Pancreas (tissue), 10 donors: Measurements from ENCODE around the gene ENO4. TPM values are rescaled to one million over a fixed set of nuclear protein-coding genes. Genes with fewer than 3 reads are reported as not detected.

Experiments
- ATAC-seq, 4 donors: fragments of 200-7000 bp; cut with Tn5 transposase; one replicate each; pipeline versions ENCODE4 v1.8.0 to v1.9.1; 2020; ENCODE audit warnings: mild to moderate bottlenecking in 4 of 4, moderate library complexity in 4 of 4
- DNase-seq, 6 donors: peaks; one replicate each; pipeline ENCODE4 v3.0.0-alpha.2; 2020
- FAIRE-seq: peaks from 2 replicates; lab custom pipeline; 2012; peaks lifted over from hg19 to GRCh38; lab: Jason Lieb, UNC
- H3K27ac ChIP-seq, 4 donors: fragments of 200-600 bp; sonication (generic); 1 replicate in 3 of 4; 2 replicates in 1 of 4; pipeline versions ENCODE4 v1.5.0 to v1.8.0; 2020
- H3K27me3 ChIP-seq, 4 donors: fragments of 200-600 bp; one replicate each; pipeline ENCODE4 v1.8.0; 2021
- H3K36me3 ChIP-seq, 3 donors: fragments of 200-600 bp; sonication (generic) in 1 of 3; one replicate each; pipeline versions ENCODE4 v1.5.0 to v1.8.0; 2020 to 2021
- H3K4me1 ChIP-seq, 3 donors: fragments of 200-600 bp; one replicate each; pipeline ENCODE4 v1.8.0; 2021
- H3K4me3 ChIP-seq, 4 donors: fragments of 200-600 bp; sonication (generic) in 2 of 4; one replicate each; pipeline versions ENCODE4 v1.5.0 to v1.8.0; 2020 to 2021
- H3K9me3 ChIP-seq, 4 donors: fragments of 200-600 bp; one replicate each; pipeline ENCODE4 v1.8.0; 2021
- CTCF ChIP-seq, 4 donors: fragments of 200-600 bp; sonication (generic) in 3 of 4; IDR thresholded peaks; one replicate each; pipeline versions ENCODE4 v1.5.0 to v1.8.0; 2021; ENCODE audit warnings: antibody characterized with exemption in 4 of 4
- WGBS, 2 donors: extraction: QIAGEN DNeasy Blood & Tissue Kit; methylation state at CpG; one replicate each; pipeline ENCODE4 v1.1.7; 2013; 5-methylcytosine and 5-hydroxymethylcytosine counted together
- intact Hi-C, 3 donors: fragments of 100-400 bp; cut with DNase I; formaldehyde crosslinking; loops; one replicate each; pipeline versions ENCODE4 v1.11.1 to v1.14.2; 2022
- polyA plus RNA-seq, 2 donors: library from polyadenylated mRNA; stranded (reverse); fragments of 200-250 nt; gene quantifications; one replicate each; pipeline ENCODE4 v1.2.3, GENCODE V29; 2013
- total RNA-seq, 6 donors: library from RNA; stranded (reverse); fragmentation: NEBNext Ultra II Directional in 4 of 6; extraction: Animal tissue kit (Norgen Biotek cat#: 25700) in 4 of 6; gene quantifications; one replicate each; pipeline versions ENCODE4 v1.2.1 to v1.2.4, GENCODE V29; 2021 to 2023
- donor health status: healthy with polysubstance abuse.
- donor health status: DM: no; HTN: no; CAD: no; lungs with moderate emphysema.
- donor health status: DM: no; HTN: no; CAD: no.
- donor health status: control.
- donor health status: control.
- donor health status: Bipolar disorder and iron deficiency.
- donor health status: DM: yes; HTN: yes; CAD: no.
- donor health status: DM: no; HTN: no; CAD: no.
- donor health status: DM: no; HTN: no; CAD: no.
- donor health status: DM: yes; HTN: yes; CAD: no.

The ENO4 gene
- total and polyA plus RNA-seq, 8 donors = 0.15 to 0.71 (median 0.23) TPM

- DNase-seq = no peak
- 85 to 86% methylated on average over 17 of the region's 17 CpGs for WGBS, 2 donors
Observed at GRCh38 chr10:116833986-116834985, 15.0 kb upstream of the ENO4 start.

GRCh38 chr10:116835658-116836057 is 13.6 kb upstream of the ENO4 start:
- WGBS, 2 donors = 88 to 89% methylated on average over 7 of the region's 7 CpGs
- peaks cover 0 to 7% (median 3%) of the 10 kb centered on the region in 3 donors for H3K36me3 ChIP-seq

More at GRCh38 chr10:116833986-116834985, 15.0 kb upstream of the ENO4 start:
- TF ChIP-seq CTCF (IDR thresholded peaks at IDR 0.05) = no peak
- Histone ChIP-seq H3K27me3 (no peaks in the 10 kb centered on the region), H3K9me3 (no peaks in the 10 kb centered on the region), H3K4me3 (no peak overlapping the region), H3K4me1 (no peaks in the 10 kb centered on the region), H3K36me3 (peaks cover 0 to 7% (median 3%) of the 10 kb centered on the region in 3 donors), H3K27ac (no peak overlapping the region)
- no peak for FAIRE-seq
- intact Hi-C loops = no loop called here
- no peak for ATAC-seq

GRCh38 chr10:116836083-116836482 is 13.2 kb upstream of the ENO4 start:
- FAIRE-seq (no peak), ATAC-seq (no peak), DNase-seq (no peak)
- Histone ChIP-seq H3K9me3 (no peaks in the 10 kb centered on the region), H3K27ac (no peak overlapping the region), H3K27me3 (no peaks in the 10 kb centered on the region), H3K4me3 (no peak overlapping the region), H3K4me1 (no peaks in the 10 kb centered on the region), H3K36me3 (peaks cover 0 to 7% (median 3%) of the 10 kb centered on the region in 3 donors)
- TF ChIP-seq CTCF (IDR thresholded peaks at IDR 0.05) = no peak
- intact Hi-C loops = no loop called here
- 91 to 94% methylated on average over 4 of the region's 4 CpGs for WGBS, 2 donors

More at GRCh38 chr10:116835658-116836057, 13.6 kb upstream of the ENO4 start:
- no peak overlapping the region for H3K4me3 ChIP-seq
- intact Hi-C loops = no loop called here
- TF ChIP-seq CTCF (IDR thresholded peaks at IDR 0.05) = no peak
- no peaks in the 10 kb centered on the region for H3K27me3 ChIP-seq
- no peak for FAIRE-seq
- ATAC-seq = no peak
- H3K27ac ChIP-seq = no peak overlapping the region
- no peak for DNase-seq
- H3K9me3 ChIP-seq = no peaks in the 10 kb centered on the region
- H3K4me1 ChIP-seq = no peaks in the 10 kb centered on the region

GRCh38 chr10:116836902-116837523 is 12.3 kb upstream of the ENO4 start:
- H3K9me3 ChIP-seq = no peaks in the 10 kb centered on the region
- 90 to 93% methylated on average over 8 of the region's 8 CpGs for WGBS, 2 donors
- no peak overlapping the region for H3K4me3 ChIP-seq
- no peak for TF ChIP-seq CTCF (IDR thresholded peaks at IDR 0.05)
- no peaks in the 10 kb centered on the region for H3K4me1 ChIP-seq
- ATAC-seq (no peak), DNase-seq (no peak), FAIRE-seq (no peak)
- H3K27me3 ChIP-seq = no peaks in the 10 kb centered on the region
- peaks cover 0 to 7% (median 3%) of the 10 kb centered on the region in 3 donors for H3K36me3 ChIP-seq
- intact Hi-C loops = no loop called here
- no peak overlapping the region for H3K27ac ChIP-seq
